NT2/D1 (cell line): ENCODE measurements around the gene LSP1.

Experiments used
- DNase-seq: peaks from one replicate; pipeline ENCODE4 v3.0.0-alpha.2; 2011; ENCODE audit warnings: low read depth, low spot score
- H3K27me3 ChIP-seq: 2 replicates; pipeline ENCODE4 v1.6.0; 2011; ENCODE audit warnings: mild to moderate bottlenecking; ENCODE audit not compliant: insufficient read length, insufficient read depth
- H3K36me3 ChIP-seq: 2 replicates; pipeline ENCODE4 v1.6.1; 2011; ENCODE audit warnings: mild to moderate bottlenecking, low read length, mixed read lengths; ENCODE audit not compliant: insufficient read depth, insufficient read length
- H3K4me1 ChIP-seq: 2 replicates; pipeline ENCODE4 v1.5.1; 2011; ENCODE audit not compliant: insufficient read depth, insufficient read length
- H3K4me3 ChIP-seq: 2 replicates; pipeline ENCODE4 v1.5.1; 2011; ENCODE audit warnings: low read depth; ENCODE audit not compliant: insufficient read length
- H3K9ac ChIP-seq: 2 replicates; pipeline ENCODE4 v1.6.0; 2011; ENCODE audit warnings: low read depth; ENCODE audit not compliant: insufficient read length
- H3K9me3 ChIP-seq: 2 replicates; pipeline ENCODE4 v1.5.1; 2011; ENCODE audit warnings: mild to moderate bottlenecking, low read length; ENCODE audit not compliant: insufficient read depth
- SUZ12 ChIP-seq: IDR thresholded peaks from 2 replicates; pipeline ENCODE4 v1.6.1; 2011; ENCODE audit not compliant: insufficient read length, insufficient read depth; ENCODE audit errors: extremely low read depth
- YY1 ChIP-seq: IDR thresholded peaks from 2 replicates; pipeline ENCODE4 v1.6.1; 2011; ENCODE audit not compliant: insufficient read length, insufficient read depth
- ZNF274 ChIP-seq: IDR thresholded peaks from 2 replicates; pipeline ENCODE4 v1.6.1; 2011; ENCODE audit warnings: mild to moderate bottlenecking, low read depth, low read length

LSP1 gene

DNA sequence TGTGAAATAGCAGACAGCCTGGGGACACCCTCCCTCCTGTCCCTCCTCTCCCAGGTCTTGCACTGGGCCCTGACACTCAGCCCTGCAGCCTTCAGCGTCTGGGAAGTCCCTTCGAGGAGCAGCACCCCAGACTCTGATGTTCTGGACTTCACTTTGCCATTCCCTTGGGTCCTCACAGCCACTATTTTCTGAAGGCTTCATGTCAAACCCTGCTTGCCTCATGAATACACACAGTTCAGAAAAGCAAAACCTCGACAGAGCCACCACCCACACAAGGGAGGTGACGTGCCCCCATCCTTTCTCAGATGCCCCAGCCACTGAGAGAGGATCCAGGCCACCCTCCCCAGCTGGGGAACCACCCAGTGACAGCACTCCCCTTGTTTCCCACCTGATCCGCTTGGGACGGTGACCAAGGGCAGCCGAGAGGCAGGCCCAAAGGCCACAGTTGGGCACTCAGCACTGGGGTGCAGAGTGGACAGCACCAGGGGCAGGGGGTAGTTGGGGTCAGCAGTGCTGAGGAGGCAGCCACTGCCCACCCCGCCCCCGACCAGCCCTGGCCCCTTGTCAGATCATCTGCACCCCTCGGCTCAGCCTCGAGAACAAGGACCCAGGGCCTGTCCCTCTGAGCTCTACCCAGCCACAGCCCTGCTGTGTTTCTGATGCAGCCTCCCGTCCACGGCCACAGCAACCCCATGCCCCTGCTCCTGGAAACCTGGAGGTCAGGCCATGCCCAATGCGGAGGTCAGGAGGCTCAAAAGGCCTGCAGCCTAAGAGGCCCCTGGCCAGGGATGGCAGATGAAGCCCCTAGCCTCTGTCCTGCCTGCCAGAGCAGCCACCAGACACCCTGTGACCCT is 63.5 kb downstream of the LSP1 start:
- DNase-seq, result no peak
- Histone ChIP-seq H3K9ac (peak overlapping the region; percentile 46), H3K4me3 (no peak overlapping the region), H3K27me3 (peaks cover 4% of the 10 kb centered on the region), H3K9me3 (no peaks in the 10 kb centered on the region), H3K36me3 (no peaks in the 10 kb centered on the region), H3K4me1 (peaks cover 16% of the 10 kb centered on the region)
- TF ChIP-seq ZNF274 (no peak), SUZ12 (no peak), YY1 (no peak)

DNA sequence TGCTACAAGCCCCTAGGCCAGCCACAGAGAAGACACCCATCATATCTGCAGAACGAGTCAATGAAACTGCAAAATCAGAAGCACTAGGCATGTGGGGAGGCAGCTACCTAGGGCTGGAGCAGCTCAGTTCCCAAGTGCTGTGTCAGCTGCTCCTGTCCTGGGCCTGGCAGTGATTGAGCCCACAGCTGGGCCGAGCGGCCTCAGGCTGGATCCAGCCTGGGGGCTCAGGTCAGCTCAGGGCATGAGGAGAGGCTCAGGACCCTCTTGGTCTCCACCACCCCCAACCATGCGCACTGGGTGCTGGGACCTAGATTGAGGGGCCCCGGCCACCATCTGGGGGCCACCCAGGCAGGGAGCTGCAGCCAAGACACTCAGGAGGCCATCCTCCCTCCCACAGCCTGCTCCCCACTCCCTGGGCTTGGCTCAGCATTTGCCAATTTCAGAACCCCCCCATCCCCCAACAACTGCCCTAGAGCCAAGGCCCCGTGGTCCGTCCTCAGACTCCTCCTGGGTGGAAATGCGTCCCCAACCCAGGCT is 64.2 kb downstream of the LSP1 start:
- TF ChIP-seq YY1, result no peak
- TF ChIP-seq ZNF274, result no peak
- no peak for TF ChIP-seq SUZ12
- DNase-seq, result no peak
- Histone ChIP-seq H3K4me3 (no peak overlapping the region), H3K9me3 (no peaks in the 10 kb centered on the region), H3K9ac (peak overlapping the region; percentile 46), H3K36me3 (no peaks in the 10 kb centered on the region), H3K27me3 (peaks cover 4% of the 10 kb centered on the region), H3K4me1 (peaks cover 16% of the 10 kb centered on the region)

DNA sequence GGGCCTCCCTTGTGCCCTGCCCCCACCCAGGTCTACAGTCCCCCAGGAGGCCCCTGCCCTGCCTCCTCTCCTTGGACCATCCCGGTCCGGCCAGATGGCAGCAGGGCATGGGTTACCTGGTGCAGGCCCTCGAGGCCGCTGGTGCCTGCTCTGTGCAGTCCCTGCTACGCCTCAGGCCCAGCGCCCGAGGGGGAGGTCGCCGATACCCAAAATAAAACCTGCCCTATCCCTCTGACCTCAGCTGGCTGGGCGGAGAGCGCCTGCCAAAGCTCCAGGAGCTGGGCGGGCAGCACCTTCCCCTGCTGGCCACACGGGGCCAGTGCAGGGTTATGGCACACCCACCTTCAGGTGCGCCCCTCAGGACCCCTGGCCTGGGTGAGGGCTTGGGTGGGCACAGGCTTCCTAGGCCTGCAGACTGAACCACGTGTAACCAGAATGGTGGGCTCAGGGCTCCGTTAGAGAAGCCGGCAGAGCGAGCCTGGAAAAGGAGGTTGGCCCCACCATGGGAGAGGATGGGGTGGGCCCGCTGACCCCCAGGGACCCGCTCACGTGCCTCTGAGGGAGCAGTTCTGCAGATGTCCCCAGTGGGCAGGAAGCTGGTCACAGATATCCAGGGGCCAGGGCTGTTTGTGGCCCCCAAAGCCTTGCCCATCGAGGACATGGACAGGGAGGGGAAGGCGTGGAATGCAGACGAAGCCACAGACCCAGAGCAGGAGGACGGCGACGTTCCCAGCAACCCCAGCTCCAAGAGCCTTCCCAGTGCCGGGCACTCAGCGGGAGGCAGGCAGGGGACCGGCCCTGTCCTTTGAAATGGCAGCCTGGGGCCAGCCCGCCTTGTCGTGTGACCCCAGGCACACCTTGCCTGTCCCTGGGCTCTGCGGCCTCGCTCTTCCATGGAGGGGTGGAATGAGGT is 64.9 kb downstream of the LSP1 start:
- peaks cover 4% of the 10 kb centered on the region for H3K27me3 ChIP-seq

DNA sequence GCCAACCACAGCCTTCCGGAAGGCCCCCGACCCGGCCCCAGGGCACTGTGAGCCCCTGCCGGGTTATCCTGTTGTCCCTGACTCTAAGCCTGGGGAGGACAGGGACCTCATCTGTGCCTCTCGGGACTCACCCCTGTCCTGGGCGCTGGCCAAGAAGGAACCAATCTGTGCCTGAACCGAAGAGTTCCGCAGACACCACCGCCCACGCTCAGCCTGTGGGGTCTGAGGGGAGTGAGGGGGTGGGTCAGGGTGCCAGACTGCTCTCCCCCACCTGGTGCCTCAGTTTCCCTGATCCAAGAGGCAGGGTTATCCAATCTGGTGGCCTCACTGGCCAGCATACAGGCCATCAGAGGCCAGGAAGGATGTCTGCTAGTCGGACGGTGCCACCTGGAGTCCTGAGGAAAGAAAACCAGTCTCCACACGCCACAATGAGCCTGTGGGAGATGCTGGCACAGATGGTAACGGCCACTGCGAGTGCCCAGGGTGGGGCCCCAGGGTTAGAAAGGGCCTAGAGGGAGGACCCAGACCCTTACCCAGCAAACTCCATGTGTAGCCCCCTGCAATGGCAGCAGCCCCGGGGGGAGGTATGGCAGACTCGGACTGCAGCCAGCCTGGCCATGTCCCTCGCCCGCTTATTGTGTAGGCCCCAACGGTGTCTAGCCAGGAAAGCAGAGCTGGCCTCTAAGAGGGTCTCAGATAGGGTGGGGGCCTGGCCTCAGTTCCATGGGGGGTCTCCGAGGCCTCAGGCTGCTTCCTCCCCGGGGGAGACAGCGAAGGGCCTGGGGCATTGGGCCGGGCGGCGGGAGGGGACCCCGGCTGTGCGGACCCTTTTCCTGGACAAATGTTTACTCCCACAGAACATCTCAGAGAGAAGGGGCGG is 65.8 kb downstream of the LSP1 start:
- DNase-seq, result no peak
- Histone ChIP-seq H3K36me3 (no peaks in the 10 kb centered on the region), H3K9me3 (no peaks in the 10 kb centered on the region), H3K4me3 (no peak overlapping the region), H3K9ac (no peak overlapping the region), H3K27me3 (peaks cover 4% of the 10 kb centered on the region), H3K4me1 (peaks cover 21% of the 10 kb centered on the region)
- TF ChIP-seq ZNF274 (no peak), YY1 (no peak), SUZ12 (no peak)

More for the DNA sequence above, 64.9 kb downstream of the LSP1 start:
- H3K9me3 ChIP-seq, result no peaks in the 10 kb centered on the region
- no peak overlapping the region for H3K9ac ChIP-seq
- no peak for DNase-seq
- peaks cover 19% of the 10 kb centered on the region for H3K4me1 ChIP-seq
- TF ChIP-seq ZNF274, result no peak
- TF ChIP-seq SUZ12, result no peak
- TF ChIP-seq YY1, result no peak
- H3K36me3 ChIP-seq, result no peaks in the 10 kb centered on the region
- no peak overlapping the region for H3K4me3 ChIP-seq

DNA sequence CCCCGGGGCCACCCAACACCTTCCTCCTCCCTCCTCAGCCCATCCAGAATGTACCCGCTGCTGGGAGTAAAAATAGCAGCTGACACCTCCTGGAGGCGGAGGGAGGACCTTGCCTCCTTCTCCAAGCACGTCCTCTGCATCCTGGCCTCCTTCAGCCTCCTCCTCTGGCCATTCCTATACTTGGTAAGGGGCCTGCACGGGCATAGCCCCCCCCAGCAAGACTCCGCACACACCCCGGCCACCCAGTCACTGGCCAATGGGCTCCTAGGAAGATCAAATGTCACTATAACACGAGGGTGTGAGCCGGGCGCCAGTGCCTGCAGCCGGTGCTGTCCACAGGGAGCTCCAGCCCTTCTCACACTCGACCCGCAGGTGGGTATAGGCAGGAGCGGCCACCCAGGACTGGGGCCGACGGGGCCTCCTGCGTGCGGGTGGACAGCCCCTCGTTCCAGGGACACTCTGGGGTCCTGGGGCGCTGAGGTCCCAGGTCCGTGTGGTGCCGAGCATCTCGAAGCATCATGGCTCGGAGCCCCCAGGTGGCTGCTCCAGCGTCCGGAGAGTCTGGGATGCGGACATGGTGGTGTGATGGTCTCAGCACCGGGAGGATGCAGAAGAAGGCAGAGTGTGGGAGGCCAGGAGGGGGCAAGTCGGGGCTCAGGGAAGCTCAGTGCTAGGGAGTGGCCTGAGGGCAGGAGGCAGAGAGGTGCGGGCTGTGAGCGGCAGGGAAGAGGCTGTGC is 66.7 kb downstream of the LSP1 start, which contains the start of gene TNNT3:
TSS of gene TNNT3 (plus strand) at position 313 of the 737 bp plus-strand sequence. CDS start 3,172 bp downstream, outside the sequence.
- H3K4me1 ChIP-seq, result peaks cover 21% of the 10 kb centered on the region
- H3K9ac ChIP-seq, result no peak within 1 kb of the TSS
- peaks cover 4% of the 10 kb centered on the region for H3K27me3 ChIP-seq
- H3K4me3 ChIP-seq, result no peak within 1 kb of the TSS
- DNase-seq, result no peak
- H3K9me3 ChIP-seq, result no peaks in the 10 kb centered on the region
- no peaks in the 10 kb centered on the region for H3K36me3 ChIP-seq
- no peak for TF ChIP-seq YY1
- no peak for TF ChIP-seq ZNF274
- no peak for TF ChIP-seq SUZ12
